Prostate gland (tissue), 2 donors: Measurements from ENCODE around the gene PRSS58.

Source experiments
- CTCF ChIP-seq, 4 experiments: fragments of 200-600 bp in 2 of 4; fragments of 450-650 bp in 2 of 4; sonication (generic) in 2 of 4; IDR thresholded peaks; 1 replicate in 3 of 4; 2 replicates in 1 of 4; pipeline ENCODE4 v1.5.1; 2016 to 2019; ENCODE audit warnings: antibody characterized with exemption in 4 of 4, mild to moderate bottlenecking in 2 of 4, moderate library complexity in 2 of 4
- POLR2A ChIP-seq: fragments of 450-650 bp; IDR thresholded peaks from one replicate; pipeline ENCODE4 v1.6.1; 2016; ENCODE audit warnings: antibody characterized with exemption, mild to moderate bottlenecking

GRCh38 chr7:142263598-142264380, 5.9 kb upstream of the PRSS58 start:
- TF ChIP-seq POLR2A (no peak), CTCF (IDR thresholded peaks at IDR 0.05) (no peak)
